Coronary artery (tissue), 2 donors: Measurements from ENCODE around the gene MPND.
A peak's percentile ranks its signal among the peaks of the same experiment; 100 is the strongest.

Experiments used
- DNase-seq: peaks from one replicate; pipeline ENCODE4 v3.0.0-alpha.2; 2017; ENCODE audit warnings: low spot score
- H3K27ac ChIP-seq, 2 donors: fragments of 200-600 bp; sonication (generic); one replicate each; pipeline ENCODE4 v1.5.1; 2016 to 2019
- H3K4me3 ChIP-seq: fragments of 200-600 bp; sonication (generic); 2 replicates; pipeline ENCODE4 v1.5.1; 2016; ENCODE audit warnings: mild to moderate bottlenecking, moderate library complexity
- CTCF ChIP-seq: fragments of 200-600 bp; sonication (generic); IDR thresholded peaks from one replicate; pipeline ENCODE4 v1.5.1; 2019; ENCODE audit warnings: antibody characterized with exemption

Gene MPND

GRCh38 chr19:4390567-4391305, 47.4 kb downstream of the MPND start:
- TF ChIP-seq CTCF: no peak
- H3K4me3 ChIP-seq: peak overlapping the region; percentile 35
- DNase-seq: no peak
- peak overlapping the region in 1 of 2 donors; percentile 84 for H3K27ac ChIP-seq

GRCh38 chr19:4391306-4391693, 47.9 kb downstream of the MPND start:
- no peak for DNase-seq
- peak overlapping the region in 1 of 2 donors; percentile 84 for H3K27ac ChIP-seq
- peak overlapping the region; percentile 35 for H3K4me3 ChIP-seq
- TF ChIP-seq CTCF: no peak

- TF ChIP-seq CTCF: no peak
- Histone ChIP-seq H3K4me3 (peak overlapping the region; percentile 35), H3K27ac (peak overlapping the region in 1 of 2 donors; percentile 84)
- no peak for DNase-seq
These were observed 48.5 kb downstream of the MPND start for GRCh38 chr19:4391701-4392483.

- H3K27ac ChIP-seq: peak overlapping the region in 1 of 2 donors; percentile 8
- TF ChIP-seq CTCF: no peak
- H3K4me3 ChIP-seq: no peak overlapping the region
- no peak for DNase-seq
These were observed 50.7 kb downstream of the MPND start for GRCh38 chr19:4393947-4394590.

- Histone ChIP-seq H3K27ac (peak overlapping the region in 1 of 2 donors; percentile 19), H3K4me3 (no peak overlapping the region)
- TF ChIP-seq CTCF: no peak
- no peak for DNase-seq
These were observed 53.8 kb downstream of the MPND start for GRCh38 chr19:4396949-4397783.

GRCh38 chr19:4399812-4400134, 56.4 kb downstream of the MPND start:
- no peak for TF ChIP-seq CTCF
- no peak for DNase-seq
- Histone ChIP-seq H3K4me3 (peak overlapping the region; percentile 98), H3K27ac (peak overlapping the region; percentile 68 to 97)
